ENCODE results near the gene SNTG2. TPM values are rescaled to one million over a fixed set of nuclear protein-coding genes. Genes with fewer than 3 reads are reported as not detected.
A peak's percentile ranks its signal among the peaks of the same experiment; 100 is the strongest.

SNTG2 gene
- total and polyA plus RNA-seq, 2 donors (not counting 1 experiment from before 2014, with no cell fraction given) = 0.06 TPM; not detected in 1

GRCh38 chr2:1136067-1136466, 185.4 kb downstream of the SNTG2 start:
- Histone ChIP-seq H4K20me1 (ENCODE audit: control insufficient read depth, extremely low read depth, insufficient read depth, low read length) (no peaks in the 10 kb centered on the region), H2AFZ (ENCODE audit: low read length) (no peak overlapping the region), H3K4me2 (ENCODE audit: extremely low read depth, insufficient read depth, low read length) (no peak overlapping the region), H3K36me3 (ENCODE audit: control insufficient read depth, insufficient read depth, low read length) (no peaks in the 10 kb centered on the region), H3K9me3 (ENCODE audit: control insufficient read depth, insufficient read depth, low read depth, low read length) (no peaks in the 10 kb centered on the region), H3K4me3 (replicated peaks in 1 of 4; ENCODE audit: control extremely low read depth in 1 of 4, insufficient read depth in 1 of 4, low read depth in 3 of 4, low read length in 4 of 4) (no peak overlapping the region), H3K27me3 (ENCODE audit: control insufficient read depth, insufficient read depth, low read length) (no peaks in the 10 kb centered on the region), H3K9ac (ENCODE audit: insufficient read depth, low read length) (no peak overlapping the region), H3K79me2 (ENCODE audit: control insufficient read depth, insufficient read depth, low read length) (no peaks in the 10 kb centered on the region), H3K27ac (ENCODE audit: insufficient read depth, low read length) (no peak overlapping the region), H3K4me1 (ENCODE audit: control insufficient read depth, extremely low read depth, insufficient read depth, low read length) (no peaks in the 10 kb centered on the region)
- no peak for TF ChIP-seq EZH2 (IDR thresholded peaks at IDR 0.05; ENCODE audit: low read length, missing control alignments)
- peak in 1 of 2 donors; percentile 46 for TF ChIP-seq CTCF (conservative IDR thresholded peaks at IDR 0.05 in 1 of 2, IDR thresholded peaks at IDR 0.05 in 1 of 2; ENCODE audit: low read depth in 1 of 2, low read length in 2 of 2)
- peak in 1 of 2 donors; percentile 6 for DNase-seq (ENCODE audit: low read depth in 2 of 2)

- Histone ChIP-seq H4K20me1 (ENCODE audit: control insufficient read depth, extremely low read depth, insufficient read depth, low read length) (no peaks in the 10 kb centered on the region), H3K9me3 (ENCODE audit: control insufficient read depth, insufficient read depth, low read depth, low read length) (no peaks in the 10 kb centered on the region), H3K79me2 (ENCODE audit: control insufficient read depth, insufficient read depth, low read length) (no peaks in the 10 kb centered on the region), H3K27ac (ENCODE audit: insufficient read depth, low read length) (no peak overlapping the region), H3K9ac (ENCODE audit: insufficient read depth, low read length) (no peak overlapping the region), H3K27me3 (ENCODE audit: control insufficient read depth, insufficient read depth, low read length) (no peaks in the 10 kb centered on the region), H3K36me3 (ENCODE audit: control insufficient read depth, insufficient read depth, low read length) (no peaks in the 10 kb centered on the region), H3K4me1 (ENCODE audit: control insufficient read depth, extremely low read depth, insufficient read depth, low read length) (no peaks in the 10 kb centered on the region), H3K4me2 (ENCODE audit: extremely low read depth, insufficient read depth, low read length) (no peak overlapping the region), H2AFZ (ENCODE audit: low read length) (no peak overlapping the region), H3K4me3 (replicated peaks in 1 of 4; ENCODE audit: control extremely low read depth in 1 of 4, insufficient read depth in 1 of 4, low read depth in 3 of 4, low read length in 4 of 4) (no peak overlapping the region)
- no peak for DNase-seq (ENCODE audit: low read depth in 2 of 2)
- no peak for TF ChIP-seq EZH2 (IDR thresholded peaks at IDR 0.05; ENCODE audit: low read length, missing control alignments)
- TF ChIP-seq CTCF (conservative IDR thresholded peaks at IDR 0.05 in 1 of 2, IDR thresholded peaks at IDR 0.05 in 1 of 2; ENCODE audit: low read depth in 1 of 2, low read length in 2 of 2) = no peak
Observed at GRCh38 chr2:1136846-1137245, 186.2 kb downstream of the SNTG2 start.

- TF ChIP-seq CTCF (conservative IDR thresholded peaks at IDR 0.05 in 1 of 2, IDR thresholded peaks at IDR 0.05 in 1 of 2; ENCODE audit: low read depth in 1 of 2, low read length in 2 of 2) = no peak
- no peak for TF ChIP-seq EZH2 (IDR thresholded peaks at IDR 0.05; ENCODE audit: low read length, missing control alignments)
- no peak overlapping the region for H3K4me3 ChIP-seq (replicated peaks in 1 of 4; ENCODE audit: control extremely low read depth in 1 of 4, insufficient read depth in 1 of 4, low read depth in 3 of 4, low read length in 4 of 4)
- no peaks in the 10 kb centered on the region for H4K20me1 ChIP-seq (ENCODE audit: control insufficient read depth, extremely low read depth, insufficient read depth, low read length)
- H3K4me1 ChIP-seq (ENCODE audit: control insufficient read depth, extremely low read depth, insufficient read depth, low read length) = no peaks in the 10 kb centered on the region
- DNase-seq (ENCODE audit: low read depth in 2 of 2) = no peak
- no peaks in the 10 kb centered on the region for H3K9me3 ChIP-seq (ENCODE audit: control insufficient read depth, insufficient read depth, low read depth, low read length)
- H3K4me2 ChIP-seq (ENCODE audit: extremely low read depth, insufficient read depth, low read length) = no peak overlapping the region
- no peak overlapping the region for H3K9ac ChIP-seq (ENCODE audit: insufficient read depth, low read length)
- no peaks in the 10 kb centered on the region for H3K27me3 ChIP-seq (ENCODE audit: control insufficient read depth, insufficient read depth, low read length)
- no peak overlapping the region for H3K27ac ChIP-seq (ENCODE audit: insufficient read depth, low read length)
- H2AFZ ChIP-seq (ENCODE audit: low read length) = no peak overlapping the region
- no peaks in the 10 kb centered on the region for H3K36me3 ChIP-seq (ENCODE audit: control insufficient read depth, insufficient read depth, low read length)
- no peaks in the 10 kb centered on the region for H3K79me2 ChIP-seq (ENCODE audit: control insufficient read depth, insufficient read depth, low read length)
Observed at GRCh38 chr2:1137264-1137663, 186.6 kb downstream of the SNTG2 start.
